NB4 (cell line): Measurements from ENCODE around the gene GPR108.
"Not testable (repeated sequence)": the region's sequence is repeated elsewhere in the genome, so short reads cannot be mapped to it uniquely, and the experiment has no call there.

Experiments used
- DNase-seq: peaks from one replicate; pipeline ENCODE4 v3.0.0; 2010; ENCODE audit warnings: low read depth
- H3K4me3 ChIP-seq: one replicate; pipeline ENCODE4 v1.5.1; 2011; ENCODE audit warnings: mild to moderate bottlenecking, low read depth, low read length, moderate library complexity
- MYC ChIP-seq: IDR thresholded peaks from 2 replicates; pipeline ENCODE4 v1.6.1; 2011; ENCODE audit warnings: low read depth, low read length
- POLR2A ChIP-seq: IDR thresholded peaks from 2 replicates; pipeline ENCODE4 v1.6.1; 2011; ENCODE audit warnings: mild to moderate bottlenecking; ENCODE audit not compliant: insufficient read length; ENCODE audit errors: extremely low read depth
- TF ChIP-seq, protein P1 (sequence below): IDR thresholded peaks from one replicate; pipeline ENCODE4 v1.5.1; 2012; ENCODE audit warnings: low read depth, low read length
- TF ChIP-seq, protein P2 (sequence below): IDR thresholded peaks from 2 replicates; pipeline ENCODE4 v1.6.1; 2011; ENCODE audit warnings: low read depth, low read length

GPR108 gene

DNA sequence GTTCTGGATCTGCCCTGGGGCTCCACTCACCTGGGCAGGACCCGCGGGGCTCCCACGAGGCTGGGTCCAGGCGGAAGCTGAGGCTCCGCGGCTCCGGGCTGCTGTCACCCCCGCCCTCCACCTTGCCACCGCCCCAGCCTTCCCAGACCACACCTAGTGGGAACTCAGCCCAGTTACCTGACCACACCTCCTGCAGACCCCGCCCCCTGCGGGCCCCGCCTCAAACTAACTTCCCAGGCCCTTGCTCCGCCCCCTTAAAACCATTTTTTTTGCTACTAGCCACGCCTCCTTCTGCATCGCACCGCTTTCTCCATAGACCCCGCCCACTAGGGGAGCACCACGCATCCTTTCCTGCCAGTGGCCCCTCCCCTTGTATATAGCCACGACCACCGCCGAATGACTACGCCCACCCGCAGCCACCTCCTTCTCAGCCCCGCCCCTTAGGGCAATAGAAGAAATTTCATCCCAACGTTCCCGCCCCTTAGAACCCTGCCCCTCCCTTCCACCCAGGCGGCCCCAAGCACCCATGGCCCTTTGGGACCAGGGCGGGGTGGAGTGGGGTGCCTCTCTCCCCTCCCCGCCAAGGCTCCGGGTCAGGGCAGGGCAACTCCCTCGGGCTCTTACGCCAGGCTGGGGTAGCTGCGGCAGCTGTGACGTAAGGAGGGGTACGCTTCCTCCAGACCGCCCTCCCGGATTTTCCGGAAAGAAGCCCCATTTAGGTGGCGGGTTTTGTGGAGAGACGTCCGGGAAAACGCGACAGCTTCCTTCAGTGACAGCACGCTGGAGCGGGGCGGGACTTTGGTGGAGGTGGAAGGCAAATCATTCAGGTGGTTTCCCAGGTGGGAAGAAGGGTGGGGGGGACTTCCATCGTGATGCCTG is 30.2 kb upstream of the GPR108 start, which contains the start of gene SH2D3A:
Gene SH2D3A, minus strand, starts transcription at position 79 of the 879 bp plus-strand sequence. CDS start 3,687 bp downstream, outside the sequence.
- DNase-seq: peak; percentile 86
- 0 out of 2 replicates have a peak, but pooled peaks have one; percentile 19 for TF ChIP-seq MYC
- no peak for TF ChIP-seq POLR2A
- TF ChIP-seq, protein P1, sequence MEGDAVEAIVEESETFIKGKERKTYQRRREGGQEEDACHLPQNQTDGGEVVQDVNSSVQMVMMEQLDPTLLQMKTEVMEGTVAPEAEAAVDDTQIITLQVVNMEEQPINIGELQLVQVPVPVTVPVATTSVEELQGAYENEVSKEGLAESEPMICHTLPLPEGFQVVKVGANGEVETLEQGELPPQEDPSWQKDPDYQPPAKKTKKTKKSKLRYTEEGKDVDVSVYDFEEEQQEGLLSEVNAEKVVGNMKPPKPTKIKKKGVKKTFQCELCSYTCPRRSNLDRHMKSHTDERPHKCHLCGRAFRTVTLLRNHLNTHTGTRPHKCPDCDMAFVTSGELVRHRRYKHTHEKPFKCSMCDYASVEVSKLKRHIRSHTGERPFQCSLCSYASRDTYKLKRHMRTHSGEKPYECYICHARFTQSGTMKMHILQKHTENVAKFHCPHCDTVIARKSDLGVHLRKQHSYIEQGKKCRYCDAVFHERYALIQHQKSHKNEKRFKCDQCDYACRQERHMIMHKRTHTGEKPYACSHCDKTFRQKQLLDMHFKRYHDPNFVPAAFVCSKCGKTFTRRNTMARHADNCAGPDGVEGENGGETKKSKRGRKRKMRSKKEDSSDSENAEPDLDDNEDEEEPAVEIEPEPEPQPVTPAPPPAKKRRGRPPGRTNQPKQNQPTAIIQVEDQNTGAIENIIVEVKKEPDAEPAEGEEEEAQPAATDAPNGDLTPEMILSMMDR: no peak
- TF ChIP-seq, protein P2, sequence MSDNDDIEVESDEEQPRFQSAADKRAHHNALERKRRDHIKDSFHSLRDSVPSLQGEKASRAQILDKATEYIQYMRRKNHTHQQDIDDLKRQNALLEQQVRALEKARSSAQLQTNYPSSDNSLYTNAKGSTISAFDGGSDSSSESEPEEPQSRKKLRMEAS: peak; percentile 47; the same call in 1 of the 2 replicates
- no peak within 1 kb of the TSS for H3K4me3 ChIP-seq

DNA sequence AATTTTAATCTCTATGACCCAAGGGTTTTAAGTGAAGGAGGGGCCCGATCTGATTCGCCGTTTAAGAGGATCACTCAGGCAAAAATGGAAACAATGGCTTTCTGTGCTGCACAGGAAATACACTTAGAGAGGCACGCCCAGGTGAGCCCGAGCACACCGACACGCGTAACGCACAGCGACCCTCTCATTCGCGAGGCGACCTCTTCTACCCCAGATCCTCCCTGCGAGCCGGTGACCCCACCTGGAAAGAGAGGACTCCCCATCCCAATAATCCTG is 29.6 kb upstream of the GPR108 start:
- no peak overlapping the region for H3K4me3 ChIP-seq

DNA sequence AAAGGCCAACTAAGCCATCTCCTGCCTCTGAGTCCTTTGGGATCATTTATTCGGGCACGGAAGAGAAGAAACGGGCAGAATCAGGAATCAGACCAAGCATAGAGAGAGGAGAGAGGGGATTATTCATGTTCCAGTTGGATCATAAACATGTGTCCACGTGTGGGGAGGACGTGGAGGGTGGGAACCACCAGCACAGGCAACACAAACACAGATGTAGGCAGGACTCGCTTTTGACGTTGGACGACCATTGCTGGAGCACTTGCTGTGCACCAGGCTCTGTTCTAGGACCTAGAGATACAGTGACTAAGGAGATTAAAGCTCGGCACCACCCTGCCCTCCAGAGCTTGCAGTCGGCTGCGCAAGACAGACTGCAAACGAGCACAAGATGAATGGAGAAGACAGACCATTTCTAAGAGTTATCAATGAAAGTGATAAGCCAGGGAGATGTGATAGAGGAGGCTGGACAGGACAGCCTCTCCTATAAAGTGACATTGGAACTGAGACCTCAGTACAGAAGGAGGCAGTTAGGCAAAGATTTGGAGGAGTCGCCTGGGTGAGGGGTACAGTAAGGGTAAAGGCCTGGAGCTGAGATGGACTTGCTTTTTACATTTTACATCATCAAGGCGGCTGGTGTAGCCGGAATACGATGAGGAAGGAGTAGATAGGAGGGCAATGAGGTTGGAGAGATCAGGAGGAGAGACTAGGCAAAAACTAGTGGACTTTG is 29.1 kb upstream of the GPR108 start:
- H3K4me3 ChIP-seq: no peak overlapping the region
- TF ChIP-seq, protein P1: no peak
- no peak for TF ChIP-seq MYC
- TF ChIP-seq, protein P2: no peak
- no peak for TF ChIP-seq POLR2A
- no peak for DNase-seq

More for the DNA sequence above, 29.6 kb upstream of the GPR108 start:
- TF ChIP-seq POLR2A: no peak
- TF ChIP-seq, protein P2: no peak
- TF ChIP-seq, protein P1: no peak
- no peak for TF ChIP-seq MYC
- DNase-seq: no peak

DNA sequence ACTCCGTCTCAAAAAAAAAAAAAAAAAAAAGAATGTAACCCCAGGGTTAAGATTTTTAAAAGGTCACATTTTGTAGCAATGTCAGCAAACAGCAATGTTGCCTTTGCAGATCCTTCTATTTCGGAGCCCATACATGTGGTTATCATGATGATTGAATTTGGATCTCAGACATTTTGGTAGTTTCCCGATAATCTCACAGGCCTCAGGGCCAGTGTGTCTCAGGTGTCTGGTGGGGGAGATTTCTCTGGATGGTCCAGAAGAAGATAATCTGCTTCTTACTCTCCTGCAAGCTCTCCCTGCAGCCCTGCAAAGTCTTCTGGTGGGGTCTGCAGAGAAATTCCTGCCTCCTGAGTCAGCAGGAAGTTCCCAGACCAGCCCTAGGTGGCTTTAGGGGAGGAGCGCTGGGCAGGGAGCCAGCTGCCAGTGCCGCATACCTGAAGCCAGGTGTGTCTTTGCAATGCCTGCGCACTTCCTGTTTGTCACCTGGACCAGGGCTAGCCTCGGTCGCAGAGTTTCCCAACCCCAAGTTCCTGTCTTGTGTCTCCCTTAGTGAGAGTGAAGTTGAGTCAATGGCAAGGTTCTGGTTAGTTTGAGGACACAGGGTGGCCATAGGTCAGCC is 28.5 kb upstream of the GPR108 start:
- H3K4me3 ChIP-seq: no peak overlapping the region
- DNase-seq: no peak
- TF ChIP-seq, protein P2: no peak
- TF ChIP-seq POLR2A: no peak
- no peak for TF ChIP-seq MYC
- TF ChIP-seq, protein P1: no peak

DNA sequence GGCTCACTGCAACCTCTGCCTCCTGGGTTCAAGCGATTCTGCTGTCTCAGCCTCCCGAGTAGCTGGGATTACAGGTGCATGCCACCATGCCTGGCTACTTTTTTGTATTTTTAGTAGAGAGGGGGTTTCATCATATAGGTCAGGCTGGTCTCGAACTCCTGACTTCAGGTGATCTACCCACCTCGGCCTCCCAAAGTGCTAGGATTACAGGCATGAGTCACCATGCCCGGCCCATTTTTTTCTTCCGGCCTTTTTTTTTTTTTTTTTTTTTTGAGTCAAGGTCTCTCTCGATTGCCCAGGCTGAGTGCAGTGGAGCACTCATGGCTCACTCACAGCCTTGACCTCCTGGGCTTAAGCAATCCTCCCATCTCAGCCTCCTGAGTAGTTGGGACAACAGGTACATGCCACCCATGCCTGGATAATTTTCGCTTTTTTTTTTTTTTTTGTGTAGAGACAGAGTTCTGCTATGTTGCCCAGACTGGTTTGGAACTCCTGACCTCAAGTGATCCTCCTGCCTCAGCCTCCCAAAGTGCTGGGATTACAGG is 24.9 kb upstream of the GPR108 start:
- DNase-seq, H3K4me3 ChIP-seq: not testable (repeated sequence)
